HG03521 (cell line): ENCODE measurements around the gene LSM11.

Experiments
- ATAC-seq: cut with Tn5 transposase; IDR thresholded peaks from one replicate; pipeline ENCODE4 v1.9.1; 2021; ENCODE audit warnings: mild to moderate bottlenecking, moderate library complexity; ENCODE audit not compliant: unreplicated experiment

Gene LSM11

DNA sequence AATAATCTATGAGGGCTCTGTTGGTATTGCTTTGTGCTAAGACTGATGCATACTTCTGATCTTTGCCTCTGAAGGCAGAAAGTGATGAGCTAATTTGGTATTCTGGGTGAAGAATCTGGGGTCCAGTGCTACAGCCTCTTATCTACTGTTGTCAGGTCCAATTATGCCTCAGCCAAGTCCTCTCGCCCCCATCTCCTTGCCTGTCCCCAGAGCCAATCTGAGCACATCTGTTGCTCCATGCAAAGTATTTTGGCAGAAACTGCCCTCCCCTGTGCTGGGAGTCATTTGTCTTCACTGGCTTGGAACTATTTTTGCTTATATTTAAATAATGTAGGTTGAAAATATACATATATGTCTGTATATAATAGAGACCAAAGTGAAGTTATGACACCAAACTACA is 23.4 kb downstream of the LSM11 start:
- no peak for ATAC-seq

DNA sequence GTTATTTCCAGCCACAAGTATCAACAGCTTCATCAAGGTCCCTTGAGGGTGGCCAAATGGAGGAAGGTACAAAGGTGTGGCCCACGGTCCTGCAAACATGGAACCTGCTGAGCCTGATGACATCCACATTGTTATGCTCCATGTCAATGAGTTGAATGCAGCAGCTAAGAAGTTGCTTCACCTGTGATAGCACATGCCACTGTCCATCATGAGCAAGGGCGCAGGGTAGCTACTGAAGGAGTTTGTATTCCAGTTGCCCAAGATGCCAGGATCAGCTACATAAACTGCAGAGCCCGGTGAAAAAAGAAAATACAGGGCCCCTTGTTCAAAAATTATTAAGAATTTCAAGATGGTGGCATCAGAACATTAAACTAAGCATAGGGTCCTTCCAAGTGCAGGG is 24.2 kb downstream of the LSM11 start:
- ATAC-seq = no peak

DNA sequence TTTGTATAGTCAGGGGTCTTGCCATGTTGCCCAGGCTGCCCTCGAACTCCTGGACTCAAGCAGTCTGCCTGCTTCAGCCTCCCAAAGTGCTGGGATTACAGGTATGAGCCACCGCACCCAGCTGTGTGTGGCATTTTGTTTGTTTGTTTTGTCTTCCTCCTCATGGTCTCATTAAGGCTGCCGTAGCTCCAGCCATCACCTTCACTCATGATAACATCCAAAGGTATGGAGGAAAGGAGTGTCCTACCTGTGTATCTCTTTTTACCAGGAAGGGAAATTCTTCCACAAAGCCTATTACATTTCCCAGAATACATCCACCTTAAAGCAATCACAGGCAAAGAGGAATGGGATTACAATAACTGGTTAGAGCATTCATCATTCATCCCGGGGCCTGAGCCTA is 27.2 kb downstream of the LSM11 start:
- no peak for ATAC-seq

DNA sequence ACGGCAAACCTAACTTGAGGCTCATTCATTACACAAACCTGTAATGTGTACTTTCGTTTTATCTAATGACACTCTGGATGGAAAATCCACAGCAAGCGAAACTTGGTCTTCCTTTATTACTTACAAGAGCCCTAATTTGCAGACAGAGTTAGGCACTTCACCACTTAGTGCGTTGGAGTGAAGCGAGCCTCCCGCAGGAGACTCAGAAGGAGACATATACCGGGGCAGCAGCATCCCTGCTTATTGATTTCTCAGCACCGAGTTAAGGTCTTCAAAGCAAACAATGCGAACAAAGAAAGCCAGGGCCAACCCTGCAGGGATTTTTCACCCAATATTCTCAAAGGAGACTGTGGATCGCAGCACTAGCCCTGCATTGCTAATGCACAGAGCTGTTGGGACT is 28.6 kb downstream of the LSM11 start:
- ATAC-seq = no peak

DNA sequence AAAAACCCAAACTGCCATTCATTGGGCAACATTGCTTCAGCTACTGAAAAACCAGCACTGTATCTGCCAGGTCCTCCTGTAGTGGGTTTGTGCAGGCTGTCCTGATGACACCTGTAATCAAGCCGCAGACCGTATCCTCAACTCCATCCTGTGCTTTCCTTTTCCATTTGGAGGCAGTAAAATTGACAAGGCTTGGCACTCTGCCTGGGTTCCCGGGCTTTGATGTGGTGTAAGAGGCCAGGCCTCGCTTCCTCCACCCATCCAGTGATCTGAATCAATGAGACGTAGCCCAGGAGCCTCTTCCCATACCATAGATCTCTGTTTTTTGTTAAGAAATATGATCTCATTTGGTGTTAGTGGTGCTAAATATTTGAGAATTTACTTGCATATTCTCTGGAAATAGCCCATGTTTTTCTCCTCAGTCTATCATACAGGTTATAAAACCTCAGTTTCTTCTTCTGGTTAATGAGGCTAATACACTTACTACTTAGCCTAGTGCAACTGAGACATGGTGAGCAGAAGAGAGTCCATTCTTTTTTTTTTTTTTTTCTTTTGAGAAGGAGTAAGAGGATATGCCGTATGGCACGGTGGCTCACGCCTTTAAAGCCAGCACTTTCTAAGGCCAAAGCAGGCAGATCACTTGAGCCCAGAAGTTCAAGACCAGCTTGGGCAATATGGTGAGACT is 34.8 kb downstream of the LSM11 start:
- no peak for ATAC-seq

DNA sequence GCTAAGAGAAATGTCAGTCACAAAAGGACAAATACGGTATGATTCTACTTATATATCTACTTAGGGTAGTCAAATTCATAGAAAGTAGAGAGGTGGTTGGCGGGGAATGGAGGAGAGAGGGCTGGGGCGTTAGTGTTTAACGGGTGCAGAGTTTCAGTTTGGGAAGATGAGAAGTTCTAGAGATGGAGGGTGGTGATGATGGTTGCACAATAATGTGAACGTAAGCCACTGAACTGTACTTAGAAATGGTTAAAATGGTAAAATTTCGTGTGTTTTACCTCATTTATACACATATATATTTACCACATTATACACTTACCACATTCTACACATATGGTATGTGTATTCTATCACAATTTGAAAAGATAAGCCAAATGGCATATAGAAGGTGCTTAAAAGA is 35.7 kb downstream of the LSM11 start:
- no peak for ATAC-seq

DNA sequence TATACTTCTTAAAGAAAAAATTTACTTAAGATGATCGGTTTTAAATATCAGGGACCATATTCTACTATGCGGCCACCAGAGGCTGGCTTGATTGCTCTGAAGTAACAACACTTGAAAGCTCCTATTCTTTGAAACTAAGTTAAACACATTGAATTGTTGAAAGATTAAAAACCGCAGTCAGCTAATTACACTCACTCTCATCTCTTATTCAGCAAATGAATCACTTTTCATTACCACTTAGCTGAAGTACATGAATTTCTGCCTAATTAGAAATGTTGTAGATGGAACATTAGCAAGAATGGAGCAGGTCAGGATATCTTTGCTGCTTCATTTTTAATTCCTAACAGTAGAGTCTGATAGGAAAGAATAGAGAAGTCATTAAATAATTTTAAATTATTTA is 42.3 kb downstream of the LSM11 start:
- no peak for ATAC-seq

DNA sequence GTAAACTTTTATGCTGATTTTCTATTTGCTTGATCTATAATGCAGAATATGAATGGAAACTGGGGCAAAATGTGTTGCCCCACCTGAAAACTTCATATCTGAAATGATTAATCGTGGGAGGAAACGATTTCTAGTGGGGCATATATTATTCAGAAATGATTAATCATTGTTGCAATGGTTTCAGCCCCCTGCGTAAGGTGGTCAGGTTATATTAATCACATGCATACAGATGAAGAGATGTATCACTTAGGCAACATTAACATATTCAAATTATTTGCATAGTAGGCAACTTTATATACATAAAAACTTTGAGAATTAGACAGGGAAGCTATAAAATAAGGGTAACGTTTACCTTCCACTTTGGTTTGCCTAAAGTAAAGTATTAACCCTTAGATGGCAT is 49.8 kb downstream of the LSM11 start:
- no peak for ATAC-seq

DNA sequence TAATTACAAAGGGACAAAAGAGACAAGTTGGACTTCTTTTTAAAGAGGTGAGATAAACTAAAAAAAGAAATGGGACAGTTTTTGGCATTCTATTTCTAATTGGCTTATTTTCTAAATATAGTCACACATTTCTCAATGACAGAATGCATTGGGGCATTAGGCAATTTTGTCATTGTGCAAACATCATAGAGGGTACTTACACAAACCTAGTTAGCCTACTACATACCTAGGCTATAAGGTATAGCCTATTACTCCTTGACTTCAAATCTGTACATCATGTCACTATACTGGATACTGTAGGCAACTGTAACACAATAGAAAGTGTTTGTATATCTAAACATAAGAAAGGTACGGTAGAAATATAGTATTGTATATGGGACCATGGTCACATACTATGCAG is 56.1 kb downstream of the LSM11 start:
- ATAC-seq = no peak

DNA sequence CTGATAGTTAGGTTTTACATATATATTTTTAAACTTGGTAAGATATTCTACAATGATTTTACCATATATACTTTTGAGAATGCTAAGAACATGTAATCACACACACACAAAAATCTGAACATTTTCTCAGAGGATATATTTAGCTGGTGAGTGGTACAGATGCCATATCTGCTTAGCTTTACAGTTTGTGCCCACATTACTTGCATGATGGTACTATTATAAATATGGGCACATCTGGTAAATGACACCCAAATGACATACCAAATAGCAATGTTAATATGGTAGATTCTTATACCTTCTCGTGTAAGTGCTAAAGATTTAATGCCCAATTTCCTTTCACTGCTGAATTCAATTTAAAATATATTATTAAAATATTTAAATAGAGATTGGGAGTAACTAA is 56.6 kb downstream of the LSM11 start:
- ATAC-seq = no peak

DNA sequence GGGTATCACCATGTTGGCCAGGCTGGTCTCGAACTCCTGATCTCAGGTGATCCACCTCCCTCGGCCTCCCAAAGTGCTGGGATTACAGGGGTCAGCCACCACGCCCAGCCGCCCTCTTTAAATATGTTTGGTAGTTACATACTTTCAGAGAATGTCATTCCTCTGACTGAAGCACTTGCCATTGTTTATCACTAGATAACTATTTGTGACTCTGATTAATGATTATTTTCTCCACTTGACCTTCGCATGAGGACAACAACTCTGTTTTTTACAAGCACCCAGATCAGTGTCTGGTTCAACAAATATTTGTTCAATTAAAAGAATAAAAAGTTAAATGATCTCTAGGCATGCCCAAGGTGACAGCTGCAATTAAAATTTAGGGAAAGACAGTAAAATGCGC is 59.2 kb downstream of the LSM11 start:
- no peak for ATAC-seq

DNA sequence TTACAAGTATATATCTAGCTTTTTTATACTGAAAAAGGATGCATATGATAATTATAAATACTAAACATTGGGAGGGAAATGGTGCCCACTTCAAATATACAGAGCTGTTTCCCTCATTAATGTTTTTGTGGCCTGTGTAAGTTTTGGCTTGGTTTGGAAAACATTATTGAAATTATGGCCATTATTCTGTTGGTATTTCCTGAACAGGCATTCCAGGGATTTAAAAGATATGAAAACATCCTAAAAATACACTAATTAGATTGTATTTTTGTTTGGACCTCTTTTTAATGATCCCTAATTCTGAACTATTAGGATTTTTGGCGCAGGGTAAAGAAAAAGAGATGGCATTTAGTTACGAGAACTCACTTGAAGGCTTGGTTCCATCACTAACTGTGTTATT is 64.5 kb downstream of the LSM11 start:
- no peak for ATAC-seq
